GM18519 (cell line): Measurements from ENCODE around the gene FAM174B.

Source experiments
- ATAC-seq: cut with Tn5 transposase; IDR thresholded peaks from one replicate; pipeline ENCODE4 v1.9.1; 2021; ENCODE audit warnings: mild to moderate bottlenecking, moderate library complexity; ENCODE audit not compliant: unreplicated experiment, low FRiP score

FAM174B gene

GRCh38 chr15:92655178-92655995 is at the start of gene FAM174B:
Gene FAM174B (minus strand): TSS chr15:92655775.
- peak; percentile 46 for ATAC-seq

DNA sequence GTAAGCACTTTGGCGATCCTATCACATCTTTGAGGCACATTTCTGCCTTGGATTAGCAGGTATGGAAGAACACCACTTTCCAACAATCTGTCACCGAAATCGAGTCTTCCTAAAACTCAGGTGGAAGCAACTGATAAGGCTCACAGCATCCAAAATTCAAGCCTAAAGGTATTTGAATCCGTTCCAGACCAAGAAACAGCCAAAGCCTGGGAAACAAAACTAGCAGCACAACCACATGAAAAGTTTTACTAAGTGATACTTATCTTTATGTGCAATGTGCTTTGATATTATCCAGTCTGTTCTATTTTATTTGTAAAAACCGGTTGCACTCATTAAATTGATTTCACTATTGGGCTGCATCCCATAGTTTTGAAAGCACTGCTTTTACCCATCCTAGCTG is 40.5 kb upstream of the FAM174B start:
- ATAC-seq: no peak

DNA sequence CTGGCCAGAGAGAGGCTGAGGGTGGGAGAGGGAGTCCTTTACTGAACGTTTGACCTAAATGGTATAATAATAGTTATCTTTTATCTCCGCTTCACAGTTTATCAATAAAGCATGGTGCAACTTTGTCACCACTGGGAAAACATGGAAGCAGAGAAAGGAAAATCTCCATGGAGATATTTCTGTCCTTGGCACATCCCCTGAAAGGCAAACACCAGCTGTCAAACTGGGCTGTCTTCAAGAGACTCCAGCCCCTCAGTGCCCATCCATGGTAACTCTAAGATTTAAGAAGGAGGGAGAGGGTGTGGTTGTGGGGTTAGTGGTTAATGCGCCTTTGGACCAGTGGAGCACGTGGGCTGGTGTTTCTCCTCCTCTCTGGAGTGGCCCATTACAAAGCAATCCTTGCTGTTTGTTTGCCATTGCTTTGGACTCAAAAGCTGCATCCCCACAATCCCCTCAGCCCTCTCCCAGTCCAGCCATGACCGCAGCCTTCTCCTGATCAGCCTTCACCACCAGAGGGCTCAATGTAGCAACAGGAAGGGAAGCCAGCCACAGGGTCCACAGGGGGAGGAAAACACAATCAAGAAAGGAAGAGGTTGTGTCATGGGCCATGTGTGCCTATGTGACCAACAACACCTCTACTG is 38.2 kb upstream of the FAM174B start:
- ATAC-seq: no peak

- no peak for ATAC-seq
These were observed 34.8 kb upstream of the FAM174B start for GRCh38 chr15:92690395-92690794.

DNA sequence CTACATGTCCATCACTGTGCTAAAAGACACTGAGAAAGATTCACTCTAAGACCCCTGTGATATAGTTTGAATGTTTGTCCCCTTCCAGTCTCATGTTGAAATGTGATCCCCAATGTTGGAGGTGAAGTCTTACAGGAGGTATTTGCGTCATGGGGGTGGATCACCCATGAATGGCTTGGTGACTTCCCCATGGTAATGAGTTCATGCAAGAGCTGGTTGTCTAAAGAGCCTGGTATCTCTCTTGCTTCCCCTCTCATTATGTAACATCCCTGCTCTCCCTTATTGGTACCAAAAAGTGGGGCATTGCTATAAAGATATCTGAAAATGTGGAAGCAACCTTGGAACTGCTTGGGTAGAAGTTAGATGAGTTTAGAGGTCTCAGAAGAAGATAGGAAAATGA is 32.2 kb upstream of the FAM174B start:
- ATAC-seq: no peak

DNA sequence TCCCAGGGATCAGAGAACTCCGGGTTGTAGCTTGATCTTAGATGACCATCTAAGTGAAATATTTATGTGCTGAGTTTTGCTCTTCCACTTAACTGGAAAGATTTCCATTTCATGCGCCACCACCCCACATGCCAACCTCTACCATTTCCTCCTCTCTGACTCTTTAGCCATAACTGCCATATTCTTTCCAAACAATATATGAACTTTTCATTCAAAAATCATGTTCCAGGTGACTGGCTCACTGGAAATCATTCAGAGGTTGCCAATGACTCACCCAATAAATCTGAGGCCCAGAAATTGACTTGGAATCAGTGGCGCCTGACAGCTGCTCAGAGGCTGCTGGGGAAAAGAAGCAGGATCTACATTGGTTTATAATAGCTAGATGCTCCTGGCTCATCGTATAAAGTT is 31.6 kb upstream of the FAM174B start:
- ATAC-seq: no peak

- ATAC-seq: no peak
These were observed 27.9 kb upstream of the FAM174B start for GRCh38 chr15:92683511-92683834.

- no peak for ATAC-seq
These were observed 27.4 kb upstream of the FAM174B start for GRCh38 chr15:92682741-92683510.

GRCh38 chr15:92681141-92681631 is 25.6 kb upstream of the FAM174B start:
- no peak for ATAC-seq

GRCh38 chr15:92677999-92678398 is 22.4 kb upstream of the FAM174B start:
- ATAC-seq: no peak

GRCh38 chr15:92676561-92676960 is 21.0 kb upstream of the FAM174B start:
- ATAC-seq: no peak

DNA sequence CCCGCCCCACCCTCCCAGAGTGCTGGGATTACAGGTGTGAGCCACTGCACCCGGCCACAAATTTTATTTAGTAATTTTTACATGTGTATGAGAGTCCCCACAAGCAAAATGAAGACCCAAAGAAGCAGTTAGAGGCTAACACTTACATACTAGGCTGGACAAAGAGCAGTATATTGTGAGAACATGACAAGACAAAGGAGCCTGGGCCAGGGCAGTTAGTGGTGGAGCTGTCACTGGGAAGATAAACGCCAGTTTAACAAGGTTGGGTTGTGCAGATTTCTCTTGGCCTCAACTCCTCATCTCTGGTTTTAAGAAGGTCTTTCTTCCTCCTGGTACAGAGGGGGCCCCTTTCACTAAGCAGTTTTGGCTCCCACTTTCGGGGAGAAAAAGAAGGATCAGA is 19.9 kb upstream of the FAM174B start:
- ATAC-seq: no peak

DNA sequence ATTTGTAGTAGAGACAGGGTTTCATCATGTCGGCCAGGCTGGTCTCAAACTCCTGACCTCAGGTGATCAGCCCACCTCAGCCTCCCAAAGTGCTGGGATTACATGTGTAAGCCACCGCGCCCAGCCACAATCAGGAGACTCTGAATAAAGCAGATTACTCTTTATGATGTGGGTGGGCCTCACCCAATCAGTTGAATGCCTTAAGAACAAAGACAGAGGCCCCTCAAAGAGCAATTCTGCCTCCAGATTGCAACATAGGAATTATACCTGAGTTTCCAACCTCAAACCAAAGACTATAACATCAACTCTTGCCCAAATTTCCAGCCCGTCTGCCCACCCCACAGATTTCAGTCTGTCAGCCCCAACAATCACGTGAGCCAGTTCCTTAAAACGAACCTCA is 18.8 kb upstream of the FAM174B start:
- no peak for ATAC-seq

DNA sequence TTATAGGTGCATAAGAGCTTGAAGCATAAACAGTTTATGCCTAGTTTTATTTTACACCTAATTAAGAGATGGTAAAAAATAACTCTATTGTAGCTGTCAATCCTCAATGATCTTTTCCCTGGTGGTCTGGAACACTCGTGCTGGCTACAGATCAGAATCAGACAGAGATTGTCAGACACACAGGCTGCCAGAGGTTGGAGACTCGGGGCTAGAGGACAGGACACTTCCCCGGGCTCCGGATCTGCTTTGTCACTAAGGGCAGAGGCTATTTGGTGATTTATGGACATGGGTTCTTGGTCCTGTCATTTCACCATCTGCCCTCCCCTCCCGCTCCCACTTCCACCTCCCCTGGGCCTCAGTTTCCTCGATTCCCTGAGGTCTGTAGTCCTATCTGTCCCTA is 16.5 kb upstream of the FAM174B start:
- ATAC-seq: no peak

DNA sequence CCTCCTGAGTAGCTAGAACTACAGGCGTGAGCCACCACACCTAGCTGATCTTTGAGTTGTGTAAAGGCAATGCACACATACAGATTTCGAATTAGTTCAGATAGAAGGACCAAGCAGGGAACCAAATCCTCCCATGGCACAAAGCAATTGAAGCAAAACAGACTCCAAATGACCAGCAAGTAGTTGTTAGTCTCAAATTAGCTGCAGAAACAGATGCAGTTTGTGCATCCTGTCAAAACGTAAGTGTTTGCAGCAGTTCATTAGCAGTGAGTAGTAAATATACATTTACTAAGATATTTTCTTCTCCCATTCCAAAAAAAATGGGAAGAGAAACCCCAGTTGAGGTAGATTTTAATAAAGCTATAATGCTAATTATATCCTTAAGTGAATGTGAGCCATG is 15.8 kb upstream of the FAM174B start:
- no peak for ATAC-seq

DNA sequence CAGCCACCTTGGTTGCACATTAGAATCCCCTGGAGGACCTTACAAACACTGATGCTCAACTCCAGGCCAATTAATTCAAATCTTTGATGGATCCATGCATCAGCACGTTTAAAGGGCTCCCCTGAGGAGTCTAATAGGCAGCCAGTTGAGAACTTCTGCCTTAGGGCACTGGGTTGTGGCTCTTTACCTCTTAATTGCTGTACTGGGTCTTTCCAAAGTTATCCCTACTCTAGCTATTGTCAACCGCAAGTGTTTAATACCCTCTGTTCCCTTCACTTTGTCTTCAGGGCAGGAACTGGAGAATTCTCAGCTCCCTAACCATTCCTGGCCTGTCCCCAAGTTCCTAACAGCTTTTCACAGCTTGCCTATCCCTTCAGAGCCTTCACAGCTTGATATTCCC is 15.0 kb upstream of the FAM174B start:
- no peak for ATAC-seq

DNA sequence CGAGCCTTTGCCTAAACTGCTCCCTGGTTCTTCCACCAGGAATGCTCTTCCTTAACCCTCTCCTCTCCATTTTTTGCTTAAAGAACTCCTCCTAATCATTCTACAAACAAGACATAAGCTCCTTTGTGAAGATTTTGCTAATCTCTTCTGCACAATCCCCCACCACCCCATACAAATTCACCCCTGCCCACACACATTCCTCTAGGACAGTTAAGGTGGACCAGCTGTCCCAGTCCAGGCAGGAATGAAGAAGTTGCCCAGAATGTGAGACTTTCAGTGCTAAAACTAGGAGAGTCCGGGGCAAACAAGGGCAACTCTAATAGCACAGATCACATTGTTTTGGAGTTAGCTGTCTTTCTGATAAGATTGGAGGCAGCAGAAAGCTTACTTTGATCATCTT is 13.9 kb upstream of the FAM174B start:
- no peak for ATAC-seq

DNA sequence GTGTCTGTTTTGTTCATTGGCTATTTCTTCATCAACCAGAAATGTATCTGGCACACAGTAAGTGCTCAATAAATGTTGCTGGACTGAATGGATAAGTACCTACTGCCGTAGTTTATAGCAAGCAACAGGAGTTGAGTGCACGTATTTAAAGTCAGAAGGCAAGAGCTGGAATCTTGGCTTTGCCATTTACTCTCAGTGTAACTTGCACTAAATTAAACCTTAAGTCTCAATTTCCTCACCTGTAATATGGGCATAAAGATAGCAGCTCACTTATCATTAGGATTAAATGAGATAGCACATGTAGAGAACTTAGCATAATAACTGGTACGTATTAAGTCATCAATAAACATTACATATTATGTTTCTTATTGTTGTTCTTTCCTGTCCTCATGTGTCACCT is 13.0 kb upstream of the FAM174B start:
- no peak for ATAC-seq

GRCh38 chr15:92667970-92668485 is 12.5 kb upstream of the FAM174B start:
- no peak for ATAC-seq

- no peak for ATAC-seq
These were observed 11.8 kb upstream of the FAM174B start for GRCh38 chr15:92667287-92667904.

- no peak for ATAC-seq
These were observed 11.2 kb upstream of the FAM174B start for GRCh38 chr15:92666780-92667179.
